Keratinocyte (primary cell): ENCODE data around the gene PLSCR3. TPM values are rescaled to one million over a fixed set of nuclear protein-coding genes. Genes with fewer than 3 reads are reported as not detected.

Source experiments
- DNase-seq: peaks from one replicate; pipeline ENCODE4 v3.0.0-alpha.2; 2011; ENCODE audit warnings: low read depth, missing footprints, low spot score
- FAIRE-seq: peaks from 2 replicates; lab custom pipeline; 2011; peaks lifted over from hg19 to GRCh38; lab: Jason Lieb, UNC
- H2AFZ ChIP-seq: 2 replicates; pipeline ENCODE4 v1.6.0; 2012; ENCODE audit warnings: low read length, control low read depth, inconsistent platforms; ENCODE audit not compliant: control insufficient read depth
- H3K27ac ChIP-seq: 2 replicates; pipeline ENCODE4 v1.5.1; 2011; ENCODE audit warnings: low read length; ENCODE audit not compliant: control insufficient read depth, insufficient read depth
- H3K27me3 ChIP-seq: 3 replicates; pipeline ENCODE4 v1.6.0; 2011; ENCODE audit warnings: low read length; ENCODE audit not compliant: control insufficient read depth, insufficient read depth; ENCODE audit errors: extremely low read depth
- H3K36me3 ChIP-seq, 2 experiments: 2 replicates in 1 of 2; 3 replicates in 1 of 2; pipeline ENCODE4 v1.5.1; 2011; ENCODE audit warnings: low read length in 2 of 2, mild to moderate bottlenecking in 1 of 2; ENCODE audit not compliant: control insufficient read depth in 2 of 2, insufficient read depth in 2 of 2; ENCODE audit errors: extremely low read depth in 1 of 2
- H3K4me1 ChIP-seq: 3 replicates; pipeline ENCODE4 v1.5.1; 2011; ENCODE audit warnings: low read length; ENCODE audit not compliant: control insufficient read depth, insufficient read depth; ENCODE audit errors: extremely low read depth
- H3K4me2 ChIP-seq: 3 replicates; pipeline ENCODE4 v1.6.0; 2011; ENCODE audit warnings: low read depth, low read length; ENCODE audit not compliant: control insufficient read depth, insufficient read depth; ENCODE audit errors: extremely low read depth
- H3K4me3 ChIP-seq, 3 experiments: fragments of 200-600 bp in 1 of 3; sonication (generic) in 1 of 3; 2 replicates in 2 of 3; 3 replicates in 1 of 3; pipeline ENCODE4 v1.5.1; 2011 to 2016; ENCODE audit warnings: low read length in 3 of 3, mild to moderate bottlenecking in 3 of 3, control low read depth in 2 of 3, inconsistent platforms in 1 of 3, low read depth in 1 of 3, mixed read lengths in 1 of 3, mixed run types in 1 of 3, moderate library complexity in 1 of 3; ENCODE audit not compliant: control insufficient read depth in 2 of 3, insufficient read depth in 2 of 3; ENCODE audit errors: extremely low read depth in 1 of 3
- H3K79me2 ChIP-seq: 2 replicates; pipeline ENCODE4 v1.6.0; 2012; ENCODE audit warnings: low read length; ENCODE audit not compliant: control insufficient read depth, insufficient read depth
- H3K9ac ChIP-seq: 3 replicates; pipeline ENCODE4 v1.6.0; 2011; ENCODE audit warnings: low read length; ENCODE audit not compliant: control insufficient read depth, insufficient read depth; ENCODE audit errors: extremely low read depth
- H3K9me1 ChIP-seq: 3 replicates; pipeline ENCODE4 v1.6.0; 2011; ENCODE audit warnings: low read length; ENCODE audit not compliant: control insufficient read depth, insufficient read depth; ENCODE audit errors: extremely low read depth
- H3K9me3 ChIP-seq: 2 replicates; pipeline ENCODE4 v1.5.1; 2012; ENCODE audit warnings: low read depth, low read length; ENCODE audit not compliant: control insufficient read depth
- H4K20me1 ChIP-seq: 3 replicates; pipeline ENCODE4 v1.6.0; 2011; ENCODE audit warnings: low read length; ENCODE audit not compliant: control insufficient read depth, insufficient read depth; ENCODE audit errors: extremely low read depth
- CTCF ChIP-seq, 3 experiments: IDR thresholded peaks in 1 of 3; conservative IDR thresholded peaks in 1 of 3; optimal IDR thresholded peaks in 1 of 3; 2 replicates in 2 of 3; 3 replicates in 1 of 3; pipeline versions ENCODE3 to v1.5.1; 2011; ENCODE audit warnings: low read length in 3 of 3, mild to moderate bottlenecking in 3 of 3, moderate library complexity in 2 of 3, control low read depth in 1 of 3, inconsistent platforms in 1 of 3; ENCODE audit not compliant: insufficient read depth in 2 of 3; ENCODE audit errors: extremely low read depth in 1 of 3
- EZH2 ChIP-seq: IDR thresholded peaks from one replicate; pipeline ENCODE4 v1.6.1; 2012; ENCODE audit warnings: inconsistent platforms, mild to moderate bottlenecking, low read length, moderate library complexity
- dilution Hi-C: fragments of 300-500 bp; cut with MboI; formaldehyde crosslinking; loops from one replicate; pipeline ENCODE4 v1.7.0; 2020; ENCODE audit warnings: low sequenced_read_pairs; ENCODE audit not compliant: extremely low pct_ligation_motif_present
- polyA plus RNA-seq, 5 experiments: library from polyadenylated mRNA; depleted of rRNA in 3 of 5; stranded (reverse) in 3 of 5; stranded (forward) in 1 of 5; unstranded in 1 of 5; fragments of >200 nt; gene quantifications; 1 replicate in 1 of 5; 2 replicates in 3 of 5; 3 replicates in 1 of 5; pipeline versions ENCODE4 v1.2.1 to v1.2.3, GENCODE V29; 2011 to 2012; ENCODE audit warnings: missing spikeins in 2 of 5, low read depth in 1 of 5, low replicate concordance in 1 of 5

Gene PLSCR3
- polyA plus RNA-seq, 1 donor (not counting 4 experiments of a cell fraction or from before 2014, with no cell fraction given), result 30.5 TPM

- Histone ChIP-seq H3K9me3 (no peaks in the 10 kb centered on the region), H3K4me3 (no peak overlapping the region), H3K79me2 (no peaks in the 10 kb centered on the region), H3K4me2 (no peak overlapping the region), H3K36me3 (no peaks in the 10 kb centered on the region), H3K4me1 (no peaks in the 10 kb centered on the region), H3K27me3 (no peaks in the 10 kb centered on the region), H4K20me1 (no peaks in the 10 kb centered on the region), H3K9ac (no peak overlapping the region), H2AFZ (no peak overlapping the region), H3K9me1 (no peaks in the 10 kb centered on the region), H3K27ac (no peak overlapping the region)
- no peak for TF ChIP-seq EZH2
- TF ChIP-seq CTCF (optimal IDR thresholded peaks at IDR 0.05 in 1 of 3, IDR thresholded peaks at IDR 0.05 in 1 of 3, conservative IDR thresholded peaks at IDR 0.05 in 1 of 3; ENCODE audit: extremely low read depth in 1 of 3, insufficient read depth in 2 of 3, low read length in 3 of 3), result no peak
- FAIRE-seq, result no peak
- dilution Hi-C loops, result no loop called here
- no peak for DNase-seq
These were observed 32.0 kb upstream of the PLSCR3 start for GRCh38 chr17:7426203-7426863.

- Histone ChIP-seq H4K20me1 (no peaks in the 10 kb centered on the region), H3K36me3 (no peaks in the 10 kb centered on the region), H2AFZ (no peak overlapping the region), H3K9me3 (no peaks in the 10 kb centered on the region), H3K4me2 (no peak overlapping the region), H3K9me1 (no peaks in the 10 kb centered on the region), H3K9ac (no peak overlapping the region), H3K4me1 (no peaks in the 10 kb centered on the region), H3K27me3 (no peaks in the 10 kb centered on the region), H3K79me2 (no peaks in the 10 kb centered on the region), H3K4me3 (no peak overlapping the region), H3K27ac (no peak overlapping the region)
- dilution Hi-C loops, result no loop called here
- FAIRE-seq (no peak), DNase-seq (no peak)
- TF ChIP-seq CTCF (optimal IDR thresholded peaks at IDR 0.05 in 1 of 3, IDR thresholded peaks at IDR 0.05 in 1 of 3, conservative IDR thresholded peaks at IDR 0.05 in 1 of 3; ENCODE audit: extremely low read depth in 1 of 3, insufficient read depth in 2 of 3, low read length in 3 of 3), result no peak
- no peak for TF ChIP-seq EZH2
These were observed 31.4 kb upstream of the PLSCR3 start for GRCh38 chr17:7425756-7426155.
